ENCODE data around the gene WDR77. TPM values are rescaled to one million over a fixed set of nuclear protein-coding genes. Genes with fewer than 3 reads are reported as not detected.
A peak's percentile ranks its signal among the peaks of the same experiment; 100 is the strongest.

The WDR77 gene
- total RNA-seq (2014; rRNA removed; shearing (Covaris generic)), result 62.6 TPM in 2 replicates

GRCh38 chr1:111448918-111449702 lies at the start of gene WDR77, which contains the start of gene ATP5PB:
WDR77 (minus strand) TSS chr1:111449256; CDS start chr1:111449169, 87 bp downstream.
ATP5PB (plus strand) TSS chr1:111449464; CDS start chr1:111449542, 78 bp downstream.
- DNase-seq (ENCODE audit: low spot score), result peak; percentile 99

GRCh38 chr1:111497592-111497991 lies 48.5 kb upstream of the WDR77 start:
- no peak for DNase-seq (ENCODE audit: low spot score)

- no peak for DNase-seq (ENCODE audit: low spot score)
These were observed 47.3 kb upstream of the WDR77 start for GRCh38 chr1:111496398-111496797.

GRCh38 chr1:111491070-111491469 lies 42.0 kb upstream of the WDR77 start:
- no peak for DNase-seq (ENCODE audit: low spot score)

GRCh38 chr1:111490220-111490619 lies 41.2 kb upstream of the WDR77 start:
- DNase-seq (ENCODE audit: low spot score), result no peak

GRCh38 chr1:111489604-111490003 lies 40.5 kb upstream of the WDR77 start:
- DNase-seq (ENCODE audit: low spot score), result no peak

- DNase-seq (ENCODE audit: low spot score), result no peak
These were observed 39.6 kb upstream of the WDR77 start for GRCh38 chr1:111488669-111489068.

- DNase-seq (ENCODE audit: low spot score), result no peak
These were observed 38.1 kb upstream of the WDR77 start for GRCh38 chr1:111487133-111487532.

GRCh38 chr1:111486431-111486830 lies 37.4 kb upstream of the WDR77 start:
- no peak for DNase-seq (ENCODE audit: low spot score)

- no peak for DNase-seq (ENCODE audit: low spot score)
These were observed 35.5 kb upstream of the WDR77 start for GRCh38 chr1:111484391-111485026.

- no peak for DNase-seq (ENCODE audit: low spot score)
These were observed 34.8 kb upstream of the WDR77 start for GRCh38 chr1:111483876-111484275.

GRCh38 chr1:111483166-111483565 lies 34.1 kb upstream of the WDR77 start:
- DNase-seq (ENCODE audit: low spot score), result no peak

GRCh38 chr1:111481387-111482221 lies 32.5 kb upstream of the WDR77 start:
- DNase-seq (ENCODE audit: low spot score), result peak; percentile 71

GRCh38 chr1:111480674-111481073 lies 31.6 kb upstream of the WDR77 start:
- no peak for DNase-seq (ENCODE audit: low spot score)

GRCh38 chr1:111476761-111477309 lies 27.8 kb upstream of the WDR77 start:
- DNase-seq (ENCODE audit: low spot score), result no peak

- no peak for DNase-seq (ENCODE audit: low spot score)
These were observed 27.2 kb upstream of the WDR77 start for GRCh38 chr1:111476214-111476613.

GRCh38 chr1:111475701-111476100 lies 26.6 kb upstream of the WDR77 start:
- no peak for DNase-seq (ENCODE audit: low spot score)

- DNase-seq (ENCODE audit: low spot score), result no peak
These were observed 25.5 kb upstream of the WDR77 start for GRCh38 chr1:111474521-111474920.

- DNase-seq (ENCODE audit: low spot score), result no peak
These were observed 25.1 kb upstream of the WDR77 start for GRCh38 chr1:111474106-111474505.

GRCh38 chr1:111471538-111471937 lies 22.5 kb upstream of the WDR77 start:
- DNase-seq (ENCODE audit: low spot score), result no peak

- no peak for DNase-seq (ENCODE audit: low spot score)
These were observed 22.0 kb upstream of the WDR77 start for GRCh38 chr1:111471012-111471411.

- no peak for DNase-seq (ENCODE audit: low spot score)
These were observed 21.5 kb upstream of the WDR77 start for GRCh38 chr1:111470596-111470995.
